Adrenal gland (tissue), 5 donors: ENCODE data around the gene KCNA2.

Experiments
- POLR2A ChIP-seq, 2 donors: fragments of 450-650 bp; IDR thresholded peaks; one replicate each; pipeline ENCODE4 v1.6.1; 2017; ENCODE audit warnings: antibody characterized with exemption in 2 of 2, mild to moderate bottlenecking in 2 of 2, moderate library complexity in 1 of 2
- TF ChIP-seq, protein P1 (sequence below), 6 experiments: fragments of 450-650 bp in 4 of 6; fragments of 200-600 bp in 2 of 6; sonication (generic) in 1 of 6; IDR thresholded peaks; 1 replicate in 5 of 6; 2 replicates in 1 of 6; pipeline versions ENCODE4 v1.5.1 to v1.8.0; 2016 to 2021; ENCODE audit warnings: antibody characterized with exemption in 6 of 6, mild to moderate bottlenecking in 2 of 6, moderate library complexity in 1 of 6
- donor health status: DM: no; HTN: no; CAD: no.

DNA sequence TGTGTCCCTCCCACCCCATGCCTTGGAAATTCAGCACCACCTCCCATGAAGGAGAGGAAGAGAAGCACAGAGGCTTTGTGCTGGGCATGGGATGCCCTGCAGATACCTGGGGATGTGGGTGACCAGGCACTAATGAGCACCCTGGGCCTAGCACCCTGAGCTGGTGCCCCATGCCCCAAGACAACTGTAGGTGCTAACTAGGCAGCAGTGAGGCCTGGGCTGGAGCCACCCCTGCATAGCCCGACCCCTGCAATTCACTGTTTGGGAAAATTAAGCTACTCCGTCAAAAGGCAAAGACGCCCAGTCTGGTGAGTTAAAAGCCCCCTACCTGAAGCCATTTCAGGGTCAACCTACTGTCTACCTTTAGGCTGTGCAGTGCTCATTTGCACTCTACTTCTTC lies 5.4 kb downstream of the KCNA2 start:
- TF ChIP-seq, protein P1, sequence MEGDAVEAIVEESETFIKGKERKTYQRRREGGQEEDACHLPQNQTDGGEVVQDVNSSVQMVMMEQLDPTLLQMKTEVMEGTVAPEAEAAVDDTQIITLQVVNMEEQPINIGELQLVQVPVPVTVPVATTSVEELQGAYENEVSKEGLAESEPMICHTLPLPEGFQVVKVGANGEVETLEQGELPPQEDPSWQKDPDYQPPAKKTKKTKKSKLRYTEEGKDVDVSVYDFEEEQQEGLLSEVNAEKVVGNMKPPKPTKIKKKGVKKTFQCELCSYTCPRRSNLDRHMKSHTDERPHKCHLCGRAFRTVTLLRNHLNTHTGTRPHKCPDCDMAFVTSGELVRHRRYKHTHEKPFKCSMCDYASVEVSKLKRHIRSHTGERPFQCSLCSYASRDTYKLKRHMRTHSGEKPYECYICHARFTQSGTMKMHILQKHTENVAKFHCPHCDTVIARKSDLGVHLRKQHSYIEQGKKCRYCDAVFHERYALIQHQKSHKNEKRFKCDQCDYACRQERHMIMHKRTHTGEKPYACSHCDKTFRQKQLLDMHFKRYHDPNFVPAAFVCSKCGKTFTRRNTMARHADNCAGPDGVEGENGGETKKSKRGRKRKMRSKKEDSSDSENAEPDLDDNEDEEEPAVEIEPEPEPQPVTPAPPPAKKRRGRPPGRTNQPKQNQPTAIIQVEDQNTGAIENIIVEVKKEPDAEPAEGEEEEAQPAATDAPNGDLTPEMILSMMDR (IDR thresholded peaks at IDR 0.05): no peak
- TF ChIP-seq POLR2A (IDR thresholded peaks at IDR 0.05): no peak
